Progenitor cell of endocrine pancreas (in vitro differentiated cells): ENCODE measurements around the gene ATG7. TPM values are rescaled to one million over a fixed set of nuclear protein-coding genes. Genes with fewer than 3 reads are reported as not detected.

Experiments used
- DNase-seq: peaks from one replicate; pipeline ENCODE4 v3.0.0; 2021; ENCODE audit warnings: low spot score; ENCODE audit not compliant: unreplicated experiment
- H3K27ac Mint-ChIP-seq: 2 replicates; pipeline ENCODE4 v1.8.0; 2021; ENCODE audit warnings: mild to moderate bottlenecking, moderate library complexity, mixed read lengths
- H3K27me3 Mint-ChIP-seq: 2 replicates; pipeline ENCODE4 v1.8.0; 2021; ENCODE audit warnings: mixed read lengths
- H3K36me3 Mint-ChIP-seq: 2 replicates; pipeline ENCODE4 v1.8.0; 2022; ENCODE audit warnings: mixed read lengths; ENCODE audit not compliant: insufficient read depth
- H3K4me1 Mint-ChIP-seq: 2 replicates; pipeline ENCODE4 v1.8.0; 2021; ENCODE audit warnings: low read depth, mixed read lengths
- H3K4me3 Mint-ChIP-seq: 2 replicates; pipeline ENCODE4 v1.8.0; 2021; ENCODE audit warnings: low read depth, mild to moderate bottlenecking, moderate library complexity, mixed read lengths
- H3K9me3 Mint-ChIP-seq: 2 replicates; pipeline ENCODE4 v1.8.0; 2021; ENCODE audit warnings: low read depth, mixed read lengths
- total RNA-seq: library from RNA; stranded (reverse); gene quantifications from 2 replicates; pipeline ENCODE4 v1.2.1, GENCODE V29; 2021
- TF ChIP-seq, protein P1 (sequence below): fragments of 200-600 bp; sonication (generic); IDR thresholded peaks from one replicate; pipeline ENCODE4 v1.5.0; 2021; ENCODE audit warnings: antibody characterized with exemption, mild to moderate bottlenecking; ENCODE audit not compliant: unreplicated experiment

ATG7 gene
- total RNA-seq, 1 donor from 2014 or later = 29.1 TPM

DNA sequence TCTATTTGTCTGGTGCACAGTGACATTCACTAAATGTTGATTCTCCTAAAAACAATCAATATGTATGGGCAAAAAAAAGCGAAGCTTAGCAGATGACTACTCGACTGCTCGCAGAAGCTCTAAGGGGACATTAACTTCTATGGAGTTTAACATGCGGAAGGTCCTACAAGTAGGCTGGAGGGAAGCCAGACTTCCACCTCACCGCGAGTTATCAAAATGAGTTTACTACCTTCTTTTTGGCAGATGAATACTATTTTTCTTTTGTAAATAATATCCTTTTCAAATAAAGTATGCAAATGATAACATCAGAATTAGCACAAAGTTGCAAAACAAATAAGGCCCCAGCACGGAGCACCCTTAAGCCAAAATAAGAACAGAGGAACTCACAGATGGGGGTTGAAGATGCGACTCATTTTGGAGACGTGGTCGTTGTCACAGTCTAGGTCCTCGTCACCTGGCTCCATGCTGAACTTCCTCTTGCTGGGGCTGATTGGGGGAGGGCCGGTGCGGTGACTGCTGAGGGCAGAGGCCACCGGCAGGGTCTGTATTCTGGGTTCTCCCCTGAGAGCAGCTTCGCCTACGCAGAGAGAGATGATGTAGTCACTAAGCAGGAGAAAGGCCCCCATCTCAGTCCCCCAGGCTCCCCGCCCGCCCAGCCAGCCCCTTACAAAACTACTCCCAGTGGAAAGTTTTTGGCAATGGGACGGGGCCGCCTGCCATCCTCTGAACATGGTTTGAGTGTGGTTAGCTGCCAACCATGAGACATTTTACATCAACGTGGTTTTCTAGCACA is 329.4 kb downstream of the ATG7 start:
- TF ChIP-seq, protein P1, sequence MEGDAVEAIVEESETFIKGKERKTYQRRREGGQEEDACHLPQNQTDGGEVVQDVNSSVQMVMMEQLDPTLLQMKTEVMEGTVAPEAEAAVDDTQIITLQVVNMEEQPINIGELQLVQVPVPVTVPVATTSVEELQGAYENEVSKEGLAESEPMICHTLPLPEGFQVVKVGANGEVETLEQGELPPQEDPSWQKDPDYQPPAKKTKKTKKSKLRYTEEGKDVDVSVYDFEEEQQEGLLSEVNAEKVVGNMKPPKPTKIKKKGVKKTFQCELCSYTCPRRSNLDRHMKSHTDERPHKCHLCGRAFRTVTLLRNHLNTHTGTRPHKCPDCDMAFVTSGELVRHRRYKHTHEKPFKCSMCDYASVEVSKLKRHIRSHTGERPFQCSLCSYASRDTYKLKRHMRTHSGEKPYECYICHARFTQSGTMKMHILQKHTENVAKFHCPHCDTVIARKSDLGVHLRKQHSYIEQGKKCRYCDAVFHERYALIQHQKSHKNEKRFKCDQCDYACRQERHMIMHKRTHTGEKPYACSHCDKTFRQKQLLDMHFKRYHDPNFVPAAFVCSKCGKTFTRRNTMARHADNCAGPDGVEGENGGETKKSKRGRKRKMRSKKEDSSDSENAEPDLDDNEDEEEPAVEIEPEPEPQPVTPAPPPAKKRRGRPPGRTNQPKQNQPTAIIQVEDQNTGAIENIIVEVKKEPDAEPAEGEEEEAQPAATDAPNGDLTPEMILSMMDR = no peak
- Mint-ChIP-seq H3K27ac (peak overlapping the region; percentile 95), H3K27me3 (no peaks in the 10 kb centered on the region), H3K4me3 (no peak overlapping the region), H3K9me3 (peaks cover 9% of the 10 kb centered on the region), H3K4me1 (peaks cover 31% of the 10 kb centered on the region), H3K36me3 (peaks cover 41% of the 10 kb centered on the region)
- DNase-seq = no peak

DNA sequence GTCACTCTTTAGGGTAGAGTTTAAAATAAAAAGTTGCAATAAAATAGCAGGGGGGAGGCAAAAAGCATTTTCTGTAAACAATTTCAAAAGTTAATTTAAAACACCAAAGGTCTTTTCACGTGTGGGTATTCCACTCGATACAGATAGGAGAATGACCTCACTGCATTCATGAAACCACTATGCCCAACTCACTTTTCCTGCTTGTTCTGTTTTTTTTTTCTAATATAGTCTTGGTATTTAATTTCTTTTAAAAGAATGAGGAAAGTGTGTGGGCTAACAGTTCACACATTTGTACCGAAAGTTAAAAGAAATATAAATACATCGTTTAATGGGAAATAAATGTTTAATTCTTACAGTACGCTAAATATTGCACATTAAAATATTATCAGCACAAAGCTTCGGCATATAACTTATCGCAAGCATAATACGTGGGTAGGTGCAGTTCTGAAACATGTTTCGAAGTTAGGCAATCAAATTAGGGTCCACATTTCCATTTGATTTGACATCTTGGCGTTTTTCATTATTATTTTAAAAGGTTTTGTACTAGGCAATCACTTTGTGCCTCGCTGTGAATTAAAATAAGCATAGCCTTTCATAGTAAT is 330.1 kb downstream of the ATG7 start:
- no peak overlapping the region for H3K27ac Mint-ChIP-seq
- no peaks in the 10 kb centered on the region for H3K27me3 Mint-ChIP-seq
- H3K4me1 Mint-ChIP-seq = peaks cover 33% of the 10 kb centered on the region
- TF ChIP-seq, protein P1 = no peak
- peaks cover 9% of the 10 kb centered on the region for H3K9me3 Mint-ChIP-seq
- DNase-seq = no peak
- H3K4me3 Mint-ChIP-seq = no peak overlapping the region
- H3K36me3 Mint-ChIP-seq = peaks cover 39% of the 10 kb centered on the region

- peaks cover 35% of the 10 kb centered on the region for H3K4me1 Mint-ChIP-seq
- H3K36me3 Mint-ChIP-seq = peaks cover 33% of the 10 kb centered on the region
- TF ChIP-seq, protein P1 = no peak
- no peak overlapping the region for H3K4me3 Mint-ChIP-seq
- no peak for DNase-seq
- H3K9me3 Mint-ChIP-seq = peaks cover 6% of the 10 kb centered on the region
- H3K27ac Mint-ChIP-seq = no peak overlapping the region
- no peaks in the 10 kb centered on the region for H3K27me3 Mint-ChIP-seq
These were observed 330.8 kb downstream of the ATG7 start for GRCh38 chr3:11602886-11603527.

DNA sequence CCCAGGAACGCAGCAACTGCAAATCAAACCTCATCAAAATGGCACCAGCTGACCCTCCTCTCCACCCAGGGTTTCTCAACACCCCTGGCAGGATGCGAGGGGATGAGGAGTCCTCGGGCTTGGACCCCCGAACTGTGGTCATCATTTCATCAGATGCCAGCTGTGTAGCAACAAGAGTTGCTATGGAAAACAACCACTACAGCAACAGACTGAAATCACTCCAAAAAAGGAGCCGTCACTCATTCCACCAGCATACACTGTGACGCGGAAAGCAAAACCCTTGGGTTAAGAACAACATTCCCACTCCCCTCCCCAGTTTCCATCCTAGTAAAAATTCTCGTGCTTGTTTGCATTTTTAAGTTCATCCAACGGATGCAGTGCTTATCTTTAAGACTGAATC is 331.4 kb downstream of the ATG7 start:
- H3K4me3 Mint-ChIP-seq = no peak overlapping the region
- H3K4me1 Mint-ChIP-seq = peaks cover 39% of the 10 kb centered on the region

More for the DNA sequence above, 331.4 kb downstream of the ATG7 start:
- peaks cover 29% of the 10 kb centered on the region for H3K36me3 Mint-ChIP-seq
- no peak for DNase-seq
- H3K9me3 Mint-ChIP-seq = peaks cover 2% of the 10 kb centered on the region
- H3K27ac Mint-ChIP-seq = peak overlapping the region; percentile 78
- no peaks in the 10 kb centered on the region for H3K27me3 Mint-ChIP-seq
- TF ChIP-seq, protein P1 = no peak
